NCI-H1105 treated with DMSO at 0.1 percent for 48 hours (cell line): ENCODE measurements around the gene LBX2.
"Not testable (repeated sequence)": the region's sequence is repeated elsewhere in the genome, so short reads cannot be mapped to it uniquely, and the experiment has no call there.

Source experiments
- DNase-seq: peaks from one replicate; lab custom pipeline; 2025; lab: John Stamatoyannopoulos, UW

The LBX2 gene

GRCh38 chr2:74482801-74483674 is 16.4 kb downstream of the LBX2 start, which contains the start of the genes CCDC142 and TTC31:
CCDC142 (minus strand) TSS chr2:74482998; CDS start chr2:74482837, 161 bp downstream.
TTC31 (plus strand) TSS chr2:74483081; CDS start chr2:74483096, 15 bp downstream.
- DNase-seq, result peak; percentile 94

- DNase-seq, result peak; percentile 53
These were observed 17.2 kb downstream of the LBX2 start for GRCh38 chr2:74481961-74482800.

GRCh38 chr2:74481431-74481830 is 18.0 kb downstream of the LBX2 start:
- no peak for DNase-seq

DNA sequence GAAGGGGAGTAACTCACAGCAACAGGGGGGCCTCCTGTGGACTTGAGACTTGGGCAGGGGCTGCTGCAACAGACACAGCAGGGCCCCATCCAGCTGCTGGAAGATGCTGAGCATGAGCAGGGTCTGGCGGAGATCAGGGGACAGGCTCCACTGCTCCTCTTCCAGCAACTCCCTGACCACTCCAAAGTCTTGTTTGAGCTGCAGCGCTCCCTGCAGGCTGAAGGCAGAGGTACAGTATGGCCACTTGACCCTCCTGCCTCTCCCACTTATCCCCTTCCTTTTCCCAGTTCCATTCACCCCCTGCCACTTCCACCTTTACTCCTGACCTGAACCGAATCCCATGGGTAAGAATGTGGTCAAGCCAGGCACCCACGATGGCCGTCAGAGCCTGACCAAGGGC is 24.5 kb downstream of the LBX2 start:
- no peak for DNase-seq

- DNase-seq, result no peak
These were observed 24.9 kb downstream of the LBX2 start for GRCh38 chr2:74474481-74474880.

- no peak for DNase-seq
These were observed 26.5 kb downstream of the LBX2 start for GRCh38 chr2:74472945-74473258.

DNA sequence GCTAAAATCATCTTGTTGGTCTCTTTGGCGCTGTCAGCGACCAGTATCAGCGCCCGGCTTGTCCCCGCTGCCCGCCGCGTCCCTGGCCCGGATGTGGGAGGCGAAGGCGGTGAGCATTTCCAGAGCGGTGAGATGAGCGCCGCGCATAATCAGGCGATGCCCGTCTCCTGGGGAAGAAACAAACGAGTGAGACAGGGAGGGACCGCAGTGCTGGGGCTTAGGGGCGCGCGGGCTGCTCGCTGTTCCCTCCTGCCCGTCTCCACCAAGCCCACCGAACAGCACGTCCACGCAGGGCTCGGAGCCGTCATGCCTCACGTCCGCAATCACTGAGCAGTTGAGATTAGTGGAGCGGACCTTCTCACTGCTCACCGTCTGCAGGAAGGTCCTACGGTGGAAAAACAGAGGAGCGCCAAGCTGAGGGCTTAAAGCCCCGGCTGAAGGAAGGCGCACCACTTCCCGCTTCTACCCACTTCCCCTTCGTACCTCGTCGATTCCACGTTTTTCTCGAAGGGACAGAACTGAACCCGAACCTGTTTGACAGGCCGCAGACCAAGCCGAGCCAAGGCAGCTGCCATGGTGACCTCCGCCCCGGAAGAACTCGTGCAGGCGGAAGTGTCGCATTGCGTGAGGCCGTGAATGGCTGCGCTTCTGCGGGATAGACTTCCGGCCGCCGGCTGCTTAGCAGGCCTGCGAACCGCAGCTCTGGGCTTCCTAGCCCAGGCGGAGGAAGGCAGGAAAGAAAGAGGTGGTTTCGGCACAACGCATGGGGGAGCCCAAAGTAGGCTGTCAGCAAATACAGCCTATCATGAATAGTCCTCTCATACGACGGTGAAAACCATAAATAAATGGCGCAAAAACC is 27.1 kb downstream of the LBX2 start, which contains the start of gene MRPL53:
Gene MRPL53 (minus strand): TSS at position 595 of the 859 bp plus-strand sequence. CDS start 20 bp downstream, at position 575.
- peak; percentile 89 for DNase-seq

DNA sequence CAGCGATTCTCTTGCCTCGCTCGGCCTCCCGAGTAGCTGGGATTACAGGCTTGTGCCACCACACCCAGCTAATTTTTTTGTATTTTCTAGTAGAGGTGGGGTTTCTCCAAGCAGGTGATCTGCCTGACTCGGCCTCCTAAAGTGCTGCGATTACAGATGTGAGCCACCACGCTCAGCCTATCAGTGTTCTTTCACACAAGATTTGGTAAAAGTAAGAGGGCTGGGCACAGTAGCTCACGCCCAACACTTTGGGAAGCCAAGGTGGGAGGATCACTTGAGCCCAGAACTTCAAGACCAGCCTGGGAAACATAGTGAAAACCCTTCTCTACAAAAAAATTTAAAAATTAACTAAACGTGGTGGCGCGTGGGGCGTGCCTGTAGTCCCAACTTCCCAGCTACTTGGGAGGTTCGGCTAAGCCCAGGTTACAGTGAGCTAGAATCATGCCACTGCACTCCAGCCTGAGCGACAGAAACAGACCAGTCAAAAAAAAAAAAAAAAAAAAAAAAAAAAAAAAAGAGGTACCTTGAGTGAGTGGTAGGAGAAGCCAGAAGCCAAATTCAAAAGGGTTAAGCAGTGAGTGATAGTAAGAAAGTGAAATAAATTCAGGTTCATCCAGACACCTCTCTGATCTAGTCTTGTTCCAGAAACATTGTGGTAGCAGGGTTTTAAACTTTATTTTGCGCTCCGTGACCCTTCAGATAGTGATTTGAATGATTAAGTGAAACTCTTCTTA is 27.9 kb downstream of the LBX2 start:
- no peak for DNase-seq

DNA sequence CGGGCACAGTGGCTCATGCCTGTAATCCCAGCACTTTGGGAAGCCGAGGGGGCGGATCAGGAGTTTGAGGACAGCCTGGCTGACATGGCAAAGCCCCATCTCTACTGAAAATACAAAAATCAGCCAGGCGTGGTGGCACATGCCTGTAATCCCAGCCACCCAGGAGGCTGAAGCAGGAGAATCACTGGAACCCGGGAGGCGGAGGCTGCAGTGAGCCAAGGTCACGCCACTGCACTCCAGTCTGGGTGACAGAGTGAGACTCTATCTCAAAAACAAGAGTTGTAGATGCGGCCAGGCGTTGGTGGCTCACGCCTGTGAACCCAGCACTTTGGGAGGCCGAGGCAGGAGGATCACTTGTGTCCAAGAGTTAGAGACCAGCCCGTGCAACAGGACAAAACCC is 28.7 kb downstream of the LBX2 start:
- DNase-seq, result not testable (repeated sequence)

GRCh38 chr2:74464406-74464805 is 35.0 kb downstream of the LBX2 start:
- no peak for DNase-seq

- DNase-seq, result no peak
These were observed 36.7 kb downstream of the LBX2 start for GRCh38 chr2:74462786-74463105.

DNA sequence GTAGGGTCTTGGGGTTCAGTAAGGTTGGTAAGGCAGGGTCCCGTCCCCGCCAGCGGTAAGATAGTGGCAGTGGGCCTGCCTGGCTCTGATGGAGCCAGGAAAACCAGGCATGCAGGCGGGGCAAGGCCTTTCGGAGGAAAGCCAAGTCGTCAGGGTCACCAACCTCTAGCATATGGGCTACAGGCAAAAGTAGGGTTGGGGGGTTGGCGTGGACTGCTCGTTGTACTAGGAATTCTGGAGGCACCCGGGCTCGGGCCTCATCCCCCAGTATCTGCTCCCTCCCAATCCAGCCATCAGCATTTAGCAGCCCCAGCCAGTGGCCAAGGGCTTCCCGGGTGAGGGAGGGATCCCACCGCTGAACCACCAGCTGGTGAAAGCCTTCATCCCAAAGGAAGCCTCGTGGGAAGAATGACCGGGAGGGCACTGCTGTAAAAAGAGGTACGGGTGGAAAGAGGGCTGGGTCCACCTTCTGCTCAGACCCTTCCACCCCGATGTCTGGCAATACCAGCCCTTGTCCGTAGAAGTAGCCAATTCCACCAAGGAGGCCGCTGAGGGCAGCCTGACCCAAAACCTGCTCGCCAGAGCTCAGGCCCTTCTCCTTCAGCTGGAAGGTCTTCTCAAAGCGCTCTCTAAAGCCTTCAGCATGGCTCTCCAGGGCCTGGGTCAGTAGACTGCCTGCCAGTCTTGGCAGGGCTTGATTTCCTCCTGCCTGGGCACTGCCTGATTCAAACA is 37.2 kb downstream of the LBX2 start:
- DNase-seq, result no peak

GRCh38 chr2:74461187-74462053 is 38.0 kb downstream of the LBX2 start:
- no peak for DNase-seq

DNA sequence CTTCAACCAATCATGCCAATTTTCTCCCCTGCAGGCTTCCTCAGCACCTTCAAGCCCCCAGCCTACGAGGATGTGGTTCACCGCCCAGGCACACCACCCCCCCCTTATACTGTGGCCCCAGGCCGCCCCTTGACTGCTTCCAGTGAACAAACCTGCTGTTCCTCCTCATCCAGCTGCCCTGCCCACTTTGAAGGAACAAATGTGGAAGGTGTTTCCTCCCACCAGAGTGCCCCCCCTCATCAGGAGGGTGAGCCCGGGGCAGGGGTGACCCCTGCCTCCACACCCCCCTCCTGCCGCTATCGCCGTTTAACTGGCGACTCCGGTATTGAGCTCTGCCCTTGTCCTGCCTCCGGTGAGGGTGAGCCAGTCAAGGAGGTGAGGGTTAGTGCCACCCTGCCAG is 39.2 kb downstream of the LBX2 start:
- not testable (repeated sequence) for DNase-seq

- not testable (repeated sequence) for DNase-seq
These were observed 39.8 kb downstream of the LBX2 start for GRCh38 chr2:74459503-74460118.

DNA sequence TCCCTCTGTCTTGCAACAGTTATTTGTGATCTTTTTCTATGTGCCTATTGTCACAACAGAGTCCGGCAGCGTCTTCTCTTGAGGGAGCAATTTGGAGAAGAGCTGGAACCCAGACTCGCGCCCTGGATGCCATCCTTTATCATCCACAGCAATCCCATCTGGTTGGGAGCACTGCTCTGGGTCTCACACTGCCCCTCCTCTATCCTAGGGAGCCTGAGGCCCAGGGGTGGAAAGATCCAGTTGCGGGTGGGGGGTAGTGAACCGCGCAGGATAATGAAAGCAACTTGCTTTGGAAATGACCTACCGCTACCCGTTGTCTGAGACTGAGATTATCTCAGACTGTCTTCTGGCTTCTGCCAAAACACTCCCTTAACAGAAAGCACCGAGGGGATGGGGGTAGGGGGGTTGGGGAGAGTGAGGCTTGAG is 40.5 kb downstream of the LBX2 start:
- DNase-seq, result no peak

- DNase-seq, result peak; percentile 99
These were observed 41.1 kb downstream of the LBX2 start, which contains the start of gene WBP1 for GRCh38 chr2:74458132-74458937. WBP1 (plus strand) TSS chr2:74458438; CDS start chr2:74458603, 165 bp downstream.

- DNase-seq, result peak; percentile 74
These were observed 41.8 kb downstream of the LBX2 start for GRCh38 chr2:74457549-74458131.
